ENCODE results near the gene FXYD1. TPM values are rescaled to one million over a fixed set of nuclear protein-coding genes. Genes with fewer than 3 reads are reported as not detected.

Gene FXYD1
- total RNA-seq, 1 donor from 2014 or later = not detected

GRCh38 chr19:35164418-35164817 is 25.8 kb downstream of the FXYD1 start:
- TF ChIP-seq EZH2 (IDR thresholded peaks at IDR 0.05) (no peak), CTCF (IDR thresholded peaks at IDR 0.05) (no peak), EZH2phosphoT487 (IDR thresholded peaks at IDR 0.05) (no peak)
- H2AFZ ChIP-seq (replicated peaks) = no peak overlapping the region
- H3K9me3 ChIP-seq (ENCODE audit: low read depth) = no peaks in the 10 kb centered on the region
- H3K9ac ChIP-seq = no peak overlapping the region
- no peaks in the 10 kb centered on the region for H3K36me3 ChIP-seq
- Mint-ChIP-seq H3K9me3 (peaks cover 19% of the 10 kb centered on the region), H3K27ac (no peak overlapping the region), H3K4me1 (no peaks in the 10 kb centered on the region), H3K27me3 (ENCODE audit: insufficient read depth, low read depth) (peaks cover 8% of the 10 kb centered on the region), H3K36me3 (no peaks in the 10 kb centered on the region), H3K4me3 (no peak overlapping the region)
- H3K4me1 ChIP-seq = no peaks in the 10 kb centered on the region
- no peak overlapping the region for H3K4me2 ChIP-seq
- H3F3A ChIP-seq (ENCODE audit: low read depth) = no peaks in the 10 kb centered on the region
- no peak for DNase-seq (ENCODE audit: low spot score)
- no peaks in the 10 kb centered on the region for H3K27me3 ChIP-seq
- H3K79me2 ChIP-seq (ENCODE audit: low read depth) = no peaks in the 10 kb centered on the region
- H3K4me3 ChIP-seq = no peak overlapping the region
- H3K27ac ChIP-seq = no peak overlapping the region
- no peaks in the 10 kb centered on the region for H4K20me1 ChIP-seq (ENCODE audit: low read depth)

- no peaks in the 10 kb centered on the region for H3K36me3 ChIP-seq
- Mint-ChIP-seq H3K27ac (no peak overlapping the region), H3K4me3 (no peak overlapping the region), H3K27me3 (ENCODE audit: insufficient read depth, low read depth) (peaks cover 8% of the 10 kb centered on the region), H3K4me1 (no peaks in the 10 kb centered on the region), H3K9me3 (peaks cover 19% of the 10 kb centered on the region), H3K36me3 (no peaks in the 10 kb centered on the region)
- TF ChIP-seq CTCF (IDR thresholded peaks at IDR 0.05) (no peak), EZH2phosphoT487 (IDR thresholded peaks at IDR 0.05) (no peak)
- no peaks in the 10 kb centered on the region for H3F3A ChIP-seq (ENCODE audit: low read depth)
- no peaks in the 10 kb centered on the region for H3K9me3 ChIP-seq (ENCODE audit: low read depth)
- H3K4me1 ChIP-seq = no peaks in the 10 kb centered on the region
- H3K27ac ChIP-seq = no peak overlapping the region
- no peak overlapping the region for H3K9ac ChIP-seq
- H3K4me3 ChIP-seq = no peak overlapping the region
- no peak overlapping the region for H2AFZ ChIP-seq (replicated peaks)
- no peak overlapping the region for H3K4me2 ChIP-seq
- H3K79me2 ChIP-seq (ENCODE audit: low read depth) = no peaks in the 10 kb centered on the region
- H3K27me3 ChIP-seq = no peaks in the 10 kb centered on the region
- H4K20me1 ChIP-seq (ENCODE audit: low read depth) = no peaks in the 10 kb centered on the region
- DNase-seq (ENCODE audit: low spot score) = no peak
Observed at GRCh38 chr19:35165200-35166058, 26.8 kb downstream of the FXYD1 start.

GRCh38 chr19:35166100-35167063 is 27.8 kb downstream of the FXYD1 start:
- Histone ChIP-seq H3K4me3 (no peak overlapping the region), H3K4me2 (no peak overlapping the region), H3K9me3 (ENCODE audit: low read depth) (no peaks in the 10 kb centered on the region), H3K9ac (no peak overlapping the region), H3K4me1 (no peaks in the 10 kb centered on the region), H3K27ac (no peak overlapping the region), H3K79me2 (ENCODE audit: low read depth) (no peaks in the 10 kb centered on the region), H3K27me3 (no peaks in the 10 kb centered on the region), H3F3A (ENCODE audit: low read depth) (no peaks in the 10 kb centered on the region), H3K36me3 (no peaks in the 10 kb centered on the region), H2AFZ (replicated peaks) (no peak overlapping the region), H4K20me1 (ENCODE audit: low read depth) (no peaks in the 10 kb centered on the region)
- no peak for DNase-seq (ENCODE audit: low spot score)
- Mint-ChIP-seq H3K4me1 (no peaks in the 10 kb centered on the region), H3K9me3 (peaks cover 19% of the 10 kb centered on the region), H3K27ac (no peak overlapping the region), H3K27me3 (ENCODE audit: insufficient read depth, low read depth) (peaks cover 8% of the 10 kb centered on the region), H3K36me3 (no peaks in the 10 kb centered on the region), H3K4me3 (no peak overlapping the region)
- TF ChIP-seq EZH2phosphoT487 (IDR thresholded peaks at IDR 0.05) (no peak), CTCF (IDR thresholded peaks at IDR 0.05) (no peak), EZH2 (IDR thresholded peaks at IDR 0.05) (no peak)

Measured in neural progenitor cell (in vitro differentiated cells).